SKM-1 (cell line): Measurements from ENCODE around the gene PRR23E.
A peak's percentile ranks its signal among the peaks of the same experiment; 100 is the strongest.

Experiments used
- DNase-seq: peaks from one replicate; lab custom pipeline; 2025; ENCODE audit not compliant: unreplicated experiment; lab: John Stamatoyannopoulos, UW

PRR23E gene

DNA sequence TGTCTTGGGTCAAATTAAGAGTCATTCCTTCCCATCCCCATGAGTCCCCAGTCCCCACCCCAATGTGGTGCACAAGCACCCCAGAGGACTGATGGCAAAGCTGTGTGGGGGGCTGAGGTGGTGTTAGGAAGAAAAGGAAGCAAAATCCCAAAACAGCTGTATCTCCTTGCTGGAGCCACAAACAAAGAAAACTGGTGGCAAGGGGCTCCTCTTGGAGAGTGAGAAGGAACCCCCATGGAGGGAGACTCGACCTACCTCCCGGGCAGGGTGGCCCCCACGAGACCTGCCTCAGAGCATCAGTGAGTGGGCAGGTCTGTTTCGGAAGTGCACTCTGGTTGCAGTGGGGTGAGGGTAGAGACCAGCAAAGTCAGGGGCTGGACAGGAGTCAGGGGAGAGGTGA lies 29.2 kb downstream of the PRR23E start:
- DNase-seq = no peak

DNA sequence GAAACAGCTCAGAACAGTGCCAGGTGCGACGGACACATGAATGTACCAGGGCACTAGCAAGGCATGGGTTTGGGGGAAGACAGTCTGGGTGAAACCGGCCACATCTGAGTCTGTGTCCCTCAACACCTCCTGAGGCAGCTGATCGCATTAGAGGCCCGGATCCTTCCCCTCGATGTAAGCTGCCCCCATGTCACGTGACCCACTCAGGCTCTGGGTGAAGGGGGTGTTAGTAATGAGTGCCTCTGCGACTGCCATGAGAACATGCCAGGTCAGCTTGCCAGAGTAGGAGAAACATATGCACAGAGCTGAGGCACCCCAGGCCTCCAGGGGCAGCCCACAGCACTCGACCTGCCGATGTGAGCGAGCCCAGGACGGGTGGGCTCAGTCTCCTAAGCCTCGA lies 29.7 kb downstream of the PRR23E start:
- DNase-seq = no peak

DNA sequence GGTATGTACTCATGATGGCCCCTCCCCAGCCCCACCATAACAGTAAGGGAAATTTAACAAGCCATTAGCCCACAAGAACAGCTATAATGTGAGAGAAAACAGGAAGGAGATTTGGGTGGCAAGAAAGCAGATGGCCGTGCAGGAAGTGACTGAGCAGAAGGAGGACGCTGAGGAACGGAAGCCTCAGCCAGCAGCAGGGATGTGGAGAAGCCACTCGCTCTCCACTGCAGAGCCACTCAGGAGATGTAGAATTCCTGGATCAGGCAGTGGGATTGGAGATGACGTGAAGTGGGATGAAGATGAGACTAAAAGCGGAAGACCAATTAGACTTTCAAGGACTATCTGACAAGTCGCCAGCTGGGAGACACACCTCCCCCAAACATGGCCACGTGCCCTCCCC lies 31.2 kb downstream of the PRR23E start:
- no peak for DNase-seq

DNA sequence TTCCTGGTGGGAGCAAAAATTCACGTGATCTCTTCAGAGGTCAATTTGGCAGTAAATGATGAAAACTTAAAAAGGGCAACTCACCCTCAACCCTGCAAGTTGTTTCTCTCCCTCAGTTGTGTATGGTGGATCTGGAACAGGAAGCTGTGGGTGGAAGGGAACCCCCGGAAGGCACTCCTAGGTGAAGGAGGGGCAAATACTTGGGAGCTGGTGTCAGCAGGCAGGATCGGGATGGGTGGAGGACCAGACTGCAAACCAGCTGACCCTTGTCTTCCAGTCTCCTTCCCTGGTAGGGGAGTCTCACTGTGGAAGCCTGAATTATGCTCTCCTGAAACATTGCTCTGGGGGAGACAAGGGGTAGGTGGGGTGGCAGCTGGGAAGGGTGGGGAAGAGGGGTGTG lies 33.5 kb downstream of the PRR23E start:
- DNase-seq = no peak

DNA sequence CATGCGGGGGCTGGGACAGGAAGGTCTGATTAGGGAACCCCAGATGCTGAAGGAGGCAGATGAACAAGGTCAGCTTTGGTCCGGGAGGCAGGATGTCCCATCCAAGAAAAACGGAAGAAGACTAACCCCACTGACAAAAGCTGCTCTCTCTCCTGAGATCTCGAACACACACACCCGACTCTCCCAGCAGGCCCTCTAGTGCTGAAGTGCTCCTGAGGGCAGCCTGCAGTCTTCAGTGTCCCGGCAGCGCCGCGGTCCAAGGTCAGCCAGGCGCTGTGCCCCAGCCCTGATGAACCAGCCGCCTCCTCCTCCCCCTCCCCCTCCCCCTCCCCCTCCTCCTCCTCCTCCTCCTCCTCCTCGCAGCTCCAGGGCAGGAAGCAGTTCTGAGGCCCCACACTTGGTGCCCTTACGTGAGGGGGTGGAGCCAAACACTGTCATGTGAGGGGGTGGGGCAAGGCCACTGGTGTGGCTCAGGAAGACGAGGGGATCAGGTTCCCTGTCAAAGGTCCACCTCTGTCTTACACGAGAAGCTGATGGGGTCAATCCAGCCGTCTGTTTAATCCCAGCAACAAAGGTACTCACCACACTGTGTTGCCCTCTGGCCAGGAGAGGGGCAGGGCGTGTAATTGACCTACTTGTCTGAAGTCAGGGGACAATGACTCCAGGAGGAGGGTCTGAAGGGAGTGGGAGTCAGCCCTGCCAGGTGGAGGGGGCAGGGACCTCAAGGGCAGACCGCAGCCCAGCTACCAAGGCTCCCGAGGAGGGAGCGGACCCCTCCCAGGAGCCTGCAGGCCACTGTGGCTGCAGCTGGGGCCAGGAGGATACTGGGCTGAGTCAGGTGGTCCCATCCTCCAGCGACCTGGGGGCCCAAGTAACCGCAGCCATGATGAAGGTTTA lies 34.3 kb downstream of the PRR23E start:
- peak; percentile 71 for DNase-seq

DNA sequence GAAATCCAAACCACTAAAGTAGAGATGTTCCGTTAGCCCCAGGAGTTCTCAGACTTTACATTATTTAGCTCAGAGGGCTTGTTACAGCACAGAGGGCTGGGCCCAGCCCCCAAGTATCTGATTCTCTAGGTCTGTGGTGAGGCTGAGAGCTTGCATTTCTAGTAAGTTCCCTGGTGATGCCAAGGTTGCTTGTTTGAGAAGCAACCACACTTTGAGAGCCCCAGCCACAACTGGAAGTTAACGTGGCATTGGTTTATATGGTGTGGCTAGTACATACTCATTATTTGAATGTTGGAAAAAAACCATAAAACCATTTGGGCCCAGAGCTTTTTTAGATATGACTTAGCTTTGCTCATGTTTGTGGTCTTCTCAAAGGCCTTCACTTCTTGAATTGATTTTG lies 35.9 kb downstream of the PRR23E start:
- DNase-seq = no peak

DNA sequence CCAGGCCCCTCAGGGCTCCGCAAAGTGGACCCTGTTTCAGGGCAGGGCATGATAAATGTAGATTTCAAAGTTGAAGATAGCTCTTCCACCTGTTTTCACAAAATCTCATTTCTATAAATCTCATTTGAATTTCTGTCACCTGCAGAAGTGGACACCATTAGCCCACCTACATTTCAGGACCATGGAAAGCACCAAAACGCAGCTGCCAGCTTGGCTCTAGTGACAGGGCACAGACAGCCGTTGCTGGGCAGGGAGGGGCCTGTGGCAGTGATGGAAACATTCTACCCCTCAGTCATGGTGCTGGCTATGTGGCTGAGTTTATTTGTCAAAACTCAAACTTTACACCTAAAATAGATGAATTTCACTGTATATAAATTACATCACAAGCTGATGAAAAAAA lies 40.4 kb downstream of the PRR23E start:
- no peak for DNase-seq

DNA sequence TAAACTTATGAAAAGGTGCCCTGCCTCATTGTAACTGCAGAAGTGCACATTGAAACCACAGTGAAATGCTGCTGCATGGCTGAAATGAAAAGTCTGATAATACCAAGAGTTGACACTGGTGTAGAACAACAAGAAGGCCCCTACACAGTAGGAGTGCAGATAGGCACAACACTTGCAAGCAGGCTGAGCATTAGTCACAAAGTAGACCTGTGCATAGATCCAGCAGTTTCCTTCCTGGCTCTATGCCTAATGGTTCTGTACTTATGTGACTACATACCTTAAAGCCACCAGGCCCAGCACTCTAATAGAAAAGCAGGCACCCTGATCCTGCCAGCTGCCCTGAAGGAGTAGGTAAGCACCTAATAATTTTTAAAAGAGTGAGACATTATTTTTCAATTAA lies 41.8 kb downstream of the PRR23E start:
- DNase-seq = no peak

DNA sequence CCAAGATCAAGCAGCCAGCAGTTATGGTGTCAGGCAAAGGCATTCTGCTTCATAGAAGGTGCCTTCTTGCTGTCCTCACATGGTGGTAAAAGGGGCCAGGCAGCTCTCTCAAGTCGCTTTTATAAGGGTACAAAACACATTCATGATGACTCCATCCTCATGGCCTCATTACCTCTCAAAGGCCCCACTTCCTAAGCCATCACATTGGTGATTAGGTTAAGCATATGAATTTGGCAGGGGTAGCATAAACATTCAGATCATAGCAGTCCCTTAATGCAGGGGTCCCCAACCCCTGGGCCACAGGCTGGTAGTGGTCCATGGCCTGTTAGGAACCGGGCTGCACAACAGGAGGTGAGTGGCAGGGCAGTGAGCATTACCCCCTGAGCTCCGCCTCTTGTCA lies 42.8 kb downstream of the PRR23E start:
- DNase-seq = no peak

DNA sequence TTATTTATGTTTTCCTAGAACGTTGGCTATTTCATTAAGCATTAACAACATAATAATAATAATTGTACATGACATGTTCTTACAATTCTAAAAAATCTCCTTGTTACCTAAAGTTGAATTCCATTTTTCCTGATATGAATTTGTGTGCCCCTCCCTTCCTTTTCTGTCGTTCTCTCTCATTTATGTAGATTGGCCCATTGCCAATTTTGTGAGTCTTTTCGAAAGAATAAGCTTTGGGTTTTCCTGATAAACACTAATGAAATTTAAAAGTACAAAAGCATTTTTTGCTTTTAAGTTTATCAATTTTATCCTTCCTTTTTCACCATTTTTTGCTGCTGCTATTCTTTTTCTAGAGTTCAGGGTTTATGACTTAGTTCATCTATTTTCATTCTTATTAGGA lies 44.9 kb downstream of the PRR23E start:
- DNase-seq = no peak

DNA sequence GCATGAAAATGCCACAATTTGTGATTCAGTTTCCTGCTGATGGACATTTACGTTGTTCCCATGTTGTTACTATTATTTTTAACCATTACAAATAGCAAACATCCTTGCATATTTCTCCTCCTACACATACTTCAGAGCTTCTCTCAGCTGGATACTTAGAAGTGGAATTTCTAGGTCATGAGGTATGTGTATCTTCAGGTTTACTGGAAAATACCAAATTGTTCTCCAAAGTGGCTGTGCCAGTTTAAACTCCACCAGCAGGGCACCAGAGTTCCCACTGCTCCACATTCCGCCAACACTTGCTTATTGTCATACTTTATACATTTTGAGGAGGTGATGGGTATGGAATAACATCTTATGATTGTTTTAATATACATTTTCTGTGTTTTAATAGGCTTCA lies 45.7 kb downstream of the PRR23E start:
- no peak for DNase-seq

DNA sequence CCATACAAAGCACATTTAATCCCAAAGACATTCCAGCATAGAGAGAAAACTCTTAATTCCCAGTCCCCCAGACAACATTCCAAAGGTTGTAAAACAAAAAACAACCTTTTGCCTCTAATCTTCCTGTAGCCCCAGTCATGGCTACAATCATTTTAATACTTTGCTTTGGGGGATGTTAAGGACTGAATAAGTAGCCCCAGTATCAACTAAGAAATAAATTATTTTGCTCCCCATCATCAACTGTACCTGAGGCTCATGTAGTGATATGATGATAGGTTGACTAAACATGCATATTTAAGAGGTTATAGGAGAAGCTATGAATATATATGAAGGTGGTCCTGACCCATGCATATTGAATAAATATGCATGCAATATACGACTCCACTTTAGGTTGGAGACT lies 54.4 kb downstream of the PRR23E start:
- no peak for DNase-seq
